ENCODE data around the gene POLR2E.

The POLR2E gene

DNA sequence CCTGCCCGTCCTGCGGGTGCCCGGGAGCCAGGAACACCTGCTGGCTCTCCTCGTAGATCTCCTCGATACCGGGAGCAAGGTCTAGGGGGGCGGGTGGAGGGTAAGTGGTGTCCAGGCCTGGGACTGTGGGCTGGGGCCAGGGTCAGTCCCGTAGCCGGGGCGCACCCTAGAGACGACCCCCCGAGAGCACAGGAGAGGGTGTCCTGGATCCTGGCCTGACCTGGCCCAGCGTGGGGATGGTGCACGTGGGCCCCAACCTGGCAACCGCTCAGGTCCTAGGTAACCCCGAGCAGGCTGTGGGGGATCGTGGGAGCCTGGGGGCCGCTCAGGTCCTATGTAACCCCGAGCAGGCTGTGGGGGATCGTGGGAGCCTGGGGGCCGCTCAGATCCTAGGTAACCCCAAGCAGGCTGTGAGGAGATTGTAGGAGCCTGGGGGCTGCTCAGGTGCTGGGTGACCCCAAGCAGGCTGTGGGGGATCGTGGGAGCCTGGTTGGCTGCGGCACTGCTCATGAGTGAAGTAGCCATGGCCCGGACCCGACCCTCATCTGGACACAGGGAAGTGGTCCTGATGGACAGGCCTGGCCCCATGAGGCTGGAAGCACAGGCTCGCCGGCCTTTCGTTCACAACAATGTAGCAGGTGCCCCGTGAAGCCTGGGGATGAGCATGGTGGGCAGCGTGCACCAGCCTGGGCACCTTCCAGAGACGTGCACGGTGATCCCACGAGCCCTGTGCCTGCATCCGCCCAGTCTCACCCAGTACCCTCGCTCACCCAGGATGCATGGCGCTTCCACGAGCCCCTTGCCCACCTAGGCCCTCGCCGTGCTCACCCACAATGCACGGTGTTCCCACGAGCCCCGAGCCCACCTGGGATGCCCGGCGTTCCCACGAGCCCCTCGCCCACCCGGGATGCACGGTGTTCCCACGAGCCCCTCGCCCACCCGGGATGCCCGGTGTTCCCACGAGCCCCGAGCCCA lies 14.8 kb upstream of the POLR2E start:
- DNase-seq: no peak

DNA sequence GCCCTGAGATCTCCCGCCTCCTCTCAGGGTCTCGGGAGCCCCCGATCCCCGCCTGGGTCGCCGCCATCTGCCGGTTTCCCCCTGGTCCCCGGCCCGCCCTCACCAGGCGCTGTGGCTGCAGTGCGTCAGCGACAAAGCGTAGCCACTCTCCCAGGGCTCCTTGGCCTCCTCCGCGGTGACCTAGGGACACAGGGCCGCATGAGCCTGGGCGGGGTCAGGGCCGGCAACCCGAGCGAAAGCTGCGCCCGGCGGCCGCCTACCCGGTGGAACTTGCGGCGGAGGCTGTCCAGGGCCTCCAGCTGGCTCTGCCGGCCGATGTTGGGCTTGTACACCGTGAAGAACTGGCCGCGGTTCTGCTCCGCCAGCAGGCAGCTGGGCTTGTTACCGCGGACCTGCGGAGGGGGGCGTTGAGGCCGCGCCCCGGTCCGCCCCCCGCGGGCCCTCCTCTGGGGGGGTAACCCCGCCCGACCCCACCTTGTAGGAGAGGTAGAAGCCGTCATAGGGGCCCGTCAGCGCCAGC lies 13.9 kb upstream of the POLR2E start:
- DNase-seq: no peak

DNA sequence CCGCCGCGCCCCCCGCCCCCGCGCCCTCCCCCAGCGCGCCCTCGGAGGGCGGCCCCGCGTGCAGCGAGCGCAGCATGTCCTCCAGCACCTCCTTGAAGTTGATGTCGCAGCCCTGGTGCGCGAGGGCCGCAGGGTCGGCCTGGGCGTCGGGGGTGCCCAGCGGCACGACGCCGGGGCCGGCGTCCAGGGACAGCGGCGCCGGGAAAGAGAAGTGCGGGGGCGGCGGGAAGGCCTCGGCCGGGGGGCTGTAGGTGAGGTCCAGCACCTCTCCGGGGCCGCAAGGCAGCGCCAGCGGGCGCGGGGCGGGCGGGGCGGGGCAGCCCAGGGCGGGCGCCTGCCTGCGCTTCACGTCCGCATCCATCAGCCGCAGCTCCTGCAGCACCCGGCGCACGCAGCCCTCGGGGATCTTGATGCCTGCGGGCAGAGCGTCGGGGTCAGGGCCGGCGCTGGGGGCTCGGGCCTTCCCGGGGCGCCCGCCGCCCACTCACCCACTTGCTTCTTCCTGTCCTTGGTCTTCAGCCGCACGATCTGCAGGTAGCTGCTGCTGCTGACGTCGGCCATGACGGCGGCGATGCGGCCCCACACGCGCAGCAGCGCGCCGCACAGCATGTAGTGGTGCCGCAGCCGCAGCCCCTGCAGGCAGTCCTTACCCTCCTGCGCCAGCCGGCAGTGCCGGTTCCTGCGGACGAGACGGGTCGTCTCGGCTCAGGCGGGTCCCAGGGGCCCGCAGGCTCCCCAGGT lies 13.3 kb upstream of the POLR2E start:
- no peak for DNase-seq

DNA sequence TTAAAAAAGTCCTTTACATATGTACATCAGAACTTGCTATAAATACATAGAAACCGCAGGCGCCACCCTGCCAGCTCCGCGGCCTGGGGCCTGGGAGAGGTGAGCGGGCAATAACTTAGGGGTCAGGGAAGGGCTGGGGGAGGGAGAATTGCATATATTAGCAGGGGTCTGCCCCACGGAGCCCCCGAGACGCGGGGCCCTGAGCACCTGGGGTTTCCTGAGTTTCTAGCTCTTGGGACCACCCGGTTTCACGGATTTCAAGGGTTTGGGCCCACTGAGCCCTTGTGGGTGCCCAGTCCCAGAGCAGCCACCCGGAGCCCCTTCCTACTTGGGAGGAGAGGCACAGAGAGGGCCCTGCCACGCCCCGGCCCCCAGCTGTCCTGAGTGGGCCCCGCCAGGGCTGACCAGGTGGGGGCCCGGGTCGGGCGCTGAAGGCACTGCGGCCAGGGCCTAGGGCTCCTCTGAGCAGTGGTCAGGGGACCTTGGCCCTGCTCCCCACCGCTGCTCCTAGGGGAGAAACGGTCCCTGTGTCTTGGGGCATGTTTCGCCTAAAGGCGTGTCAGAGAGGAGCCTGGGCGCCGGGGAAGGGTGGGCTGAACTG lies 12.6 kb upstream of the POLR2E start:
- DNase-seq: no peak

DNA sequence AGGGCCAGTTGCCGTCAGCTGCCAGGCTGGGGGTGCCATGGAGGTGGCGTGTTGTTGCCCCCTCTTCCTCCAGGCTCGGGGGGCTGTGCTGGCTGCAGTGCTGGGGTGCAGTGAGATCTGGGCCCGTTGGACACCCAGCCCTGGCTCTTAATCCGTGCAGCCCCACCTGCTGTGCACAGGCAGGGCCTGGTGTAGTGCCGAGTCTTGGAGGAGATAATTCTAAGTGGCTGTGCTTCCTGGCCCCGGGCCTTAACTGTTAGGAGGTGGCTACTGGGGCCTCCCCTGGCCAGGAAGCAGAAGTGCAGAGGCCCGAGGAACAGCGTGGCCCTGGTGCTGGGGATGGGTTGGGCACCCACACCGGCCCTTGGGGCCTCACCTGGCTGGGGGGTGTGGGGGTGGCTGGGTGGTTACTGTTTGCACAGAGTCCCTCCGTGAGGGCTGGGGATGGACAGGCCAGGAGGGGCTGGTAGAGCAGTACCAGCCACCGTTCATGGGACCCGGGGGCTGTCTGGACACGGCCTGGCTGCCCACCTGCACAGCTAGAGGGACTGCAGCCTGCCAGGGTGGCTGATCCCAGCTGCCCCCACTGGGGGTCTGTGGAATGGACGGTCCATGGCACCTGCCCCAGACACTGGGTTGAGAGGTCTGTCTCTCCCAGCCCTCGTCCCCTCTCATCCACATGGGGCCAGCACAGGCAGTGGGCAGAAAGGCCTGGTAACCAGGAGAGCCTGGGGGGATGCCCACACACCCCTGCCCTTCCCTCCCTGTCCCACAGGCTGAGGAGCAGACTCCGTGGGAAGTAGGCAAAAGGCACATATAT lies 11.9 kb upstream of the POLR2E start:
- no peak for DNase-seq

DNA sequence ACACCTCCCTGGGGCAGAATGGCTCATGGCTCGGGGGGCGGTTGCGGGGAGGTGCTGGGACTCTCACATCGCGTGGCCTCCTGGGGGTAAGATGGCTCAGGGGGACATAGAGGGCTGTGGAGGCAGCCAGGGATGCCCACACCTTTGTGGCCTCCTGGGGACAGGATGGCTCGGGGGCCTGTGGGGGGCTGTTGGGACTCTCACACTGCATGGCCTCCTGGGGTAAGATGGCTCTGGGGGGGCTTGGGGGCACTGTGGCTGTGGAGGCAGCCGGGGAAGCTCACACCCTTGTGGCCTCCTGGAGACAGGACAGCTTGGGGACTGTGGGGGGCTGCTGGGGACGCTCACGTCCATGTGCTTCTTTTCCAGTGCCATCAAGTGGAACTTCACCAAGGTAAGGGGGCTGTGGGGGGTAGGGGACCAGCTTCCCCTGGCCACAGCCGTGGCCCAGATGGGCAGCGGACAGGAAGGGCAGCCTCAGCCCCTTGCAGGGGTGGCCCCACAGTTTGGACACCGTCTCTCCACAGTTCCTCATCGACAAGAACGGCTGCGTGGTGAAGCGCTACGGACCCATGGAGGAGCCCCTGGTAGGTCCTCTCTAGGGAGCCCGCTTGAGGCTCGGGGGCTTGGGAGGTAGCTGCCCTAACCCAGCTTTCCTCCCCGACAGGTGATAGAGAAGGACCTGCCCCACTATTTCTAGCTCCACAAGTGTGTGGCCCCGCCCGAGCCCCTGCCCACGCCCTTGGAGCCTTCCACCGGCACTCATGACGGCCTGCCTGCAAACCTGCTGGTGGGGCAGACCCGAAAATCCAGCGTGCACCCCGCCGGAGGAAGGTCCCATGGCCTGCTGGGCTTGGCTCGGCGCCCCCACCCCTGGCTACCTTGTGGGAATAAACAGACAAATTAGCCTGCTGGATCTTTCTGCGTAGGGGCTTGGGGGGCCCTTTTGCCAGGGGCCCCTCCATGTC lies 11.0 kb upstream of the POLR2E start:
- DNase-seq: peak in 1 of 4 experiments; percentile 31

DNA sequence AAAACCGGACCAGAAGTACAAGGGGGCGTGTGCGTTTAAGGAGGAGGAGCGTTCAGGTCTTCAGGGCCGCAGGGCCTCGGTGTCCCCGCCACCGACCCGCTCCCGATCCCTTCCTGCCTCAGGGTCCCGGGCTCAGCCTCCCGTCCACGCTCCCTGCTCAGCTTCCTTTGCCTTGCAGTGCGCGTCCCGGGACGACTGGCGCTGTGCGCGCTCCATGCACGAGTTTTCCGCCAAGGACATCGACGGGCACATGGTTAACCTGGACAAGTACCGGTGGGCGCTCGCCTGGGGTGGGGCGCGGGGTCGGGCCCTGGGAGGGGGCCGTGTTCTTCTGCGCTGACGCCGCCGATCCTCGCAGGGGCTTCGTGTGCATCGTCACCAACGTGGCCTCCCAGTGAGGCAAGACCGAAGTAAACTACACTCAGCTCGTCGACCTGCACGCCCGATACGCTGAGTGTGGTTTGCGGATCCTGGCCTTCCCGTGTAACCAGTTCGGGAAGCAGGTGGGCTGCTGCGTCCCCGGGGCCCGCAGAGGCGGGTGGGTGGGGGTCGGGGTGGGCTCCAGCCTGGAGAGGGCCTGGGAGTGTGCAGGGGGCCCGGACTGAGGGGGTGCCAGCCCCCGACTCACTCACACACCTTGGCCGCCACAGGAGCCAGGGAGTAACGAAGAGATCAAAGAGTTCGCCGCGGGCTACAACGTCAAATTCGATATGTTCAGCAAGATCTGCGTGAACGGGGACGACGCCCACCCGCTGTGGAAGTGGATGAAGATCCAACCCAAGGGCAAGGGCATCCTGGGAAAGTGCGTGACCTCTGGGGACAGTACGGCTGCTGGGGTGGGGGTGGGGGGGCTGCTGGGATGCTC lies 10.1 kb upstream of the POLR2E start:
- DNase-seq: no peak

DNA sequence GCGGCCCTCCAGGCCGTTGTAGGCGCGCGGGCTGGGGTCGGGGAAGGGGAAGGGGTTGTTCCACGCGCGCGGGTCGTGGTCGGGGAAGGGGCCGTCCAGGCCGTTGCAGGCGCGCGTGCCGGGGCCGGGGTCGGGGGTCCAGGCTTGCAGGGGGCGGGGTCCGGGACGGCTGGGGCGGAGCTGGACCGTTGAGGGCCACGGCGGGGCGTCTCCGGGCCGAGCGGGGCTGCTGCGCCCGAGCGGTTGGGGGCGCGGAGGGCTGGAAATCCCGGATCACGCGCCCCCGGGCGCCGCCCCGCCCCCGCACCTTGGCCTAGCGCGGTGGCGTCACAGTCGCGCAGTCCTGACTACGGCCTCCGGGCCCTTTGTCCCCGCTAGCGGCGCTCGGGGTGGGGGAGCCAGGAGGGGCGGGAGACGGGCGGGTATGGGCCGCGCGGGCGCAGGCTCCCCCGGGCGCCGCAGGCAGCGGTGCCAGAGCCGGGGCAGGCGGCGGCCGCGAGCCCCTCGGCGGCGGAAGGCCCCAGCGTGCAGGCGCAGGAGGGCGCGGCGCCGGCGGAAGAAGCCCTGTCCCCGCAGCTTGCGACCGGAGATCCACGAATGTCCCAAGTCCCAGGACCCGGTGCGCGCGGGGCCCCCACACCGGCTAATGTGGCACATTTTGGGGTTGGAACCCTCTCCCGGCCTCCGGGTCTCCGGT lies 9.3 kb upstream of the POLR2E start:
- DNase-seq: peak; percentile 35 to 67 (median 46)

DNA sequence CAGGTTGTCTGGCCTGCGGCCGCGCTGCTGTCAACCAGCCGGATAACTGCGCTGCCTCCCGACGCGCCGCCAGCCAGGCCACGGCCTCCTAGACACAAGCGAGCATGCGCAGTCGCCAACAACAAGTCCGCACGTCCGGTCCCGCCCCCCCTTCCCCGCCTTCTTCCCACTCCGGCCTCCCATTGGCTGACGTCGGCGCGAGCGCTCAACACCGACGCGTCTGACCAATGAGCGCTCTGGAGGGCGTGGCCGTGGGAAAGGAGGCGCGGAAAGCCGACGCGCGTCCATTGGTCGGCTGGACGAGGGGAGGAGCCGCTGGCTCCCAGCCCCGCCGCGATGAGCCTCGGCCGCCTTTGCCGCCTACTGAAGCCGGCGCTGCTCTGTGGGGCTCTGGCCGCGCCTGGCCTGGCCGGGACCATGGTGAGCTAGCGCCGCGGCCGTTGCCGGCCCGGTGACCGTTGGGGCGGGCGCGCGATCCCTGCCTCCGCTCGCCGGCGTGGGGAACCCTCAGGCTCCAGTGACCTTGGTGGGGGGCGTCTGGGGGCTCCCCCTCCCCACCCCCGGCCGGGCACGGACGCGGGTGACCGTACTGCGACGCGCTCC lies 8.6 kb upstream of the POLR2E start, which contains the start of gene GPX4:
Gene GPX4, plus strand, starts transcription at position 287 of the 603 bp plus-strand sequence. Its CDS starts 50 bp downstream, at position 337.
- peak; percentile 92 to 99 (median 98) for DNase-seq

DNA sequence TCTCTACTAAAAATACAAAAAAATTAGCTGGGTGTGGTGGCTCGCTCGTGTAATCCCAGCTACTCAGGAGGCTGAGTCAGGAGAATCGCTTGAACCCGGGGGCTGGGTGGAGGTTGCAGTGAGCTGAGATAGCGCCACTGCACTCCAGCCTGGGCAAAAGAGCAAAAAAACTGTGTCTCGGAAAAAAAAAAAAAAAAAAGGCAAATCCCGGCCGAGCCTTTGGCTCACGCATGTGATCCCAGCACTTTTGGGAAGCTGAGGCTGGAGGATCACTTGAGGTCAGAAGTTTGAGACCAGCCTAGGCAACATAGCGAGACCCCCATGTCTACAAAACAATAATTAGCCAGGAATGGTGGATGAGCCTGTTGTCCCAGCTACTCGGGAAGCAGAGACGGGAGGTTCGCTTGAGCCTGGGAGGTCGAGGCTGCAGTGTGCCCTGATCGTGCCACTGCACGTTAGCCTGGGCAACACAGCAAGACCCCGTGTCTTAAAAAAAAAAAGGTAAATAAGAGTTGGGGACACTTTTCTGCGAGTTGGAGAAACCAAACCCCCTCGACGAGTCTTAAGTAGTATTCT lies 8.0 kb upstream of the POLR2E start:
- DNase-seq: no peak

DNA sequence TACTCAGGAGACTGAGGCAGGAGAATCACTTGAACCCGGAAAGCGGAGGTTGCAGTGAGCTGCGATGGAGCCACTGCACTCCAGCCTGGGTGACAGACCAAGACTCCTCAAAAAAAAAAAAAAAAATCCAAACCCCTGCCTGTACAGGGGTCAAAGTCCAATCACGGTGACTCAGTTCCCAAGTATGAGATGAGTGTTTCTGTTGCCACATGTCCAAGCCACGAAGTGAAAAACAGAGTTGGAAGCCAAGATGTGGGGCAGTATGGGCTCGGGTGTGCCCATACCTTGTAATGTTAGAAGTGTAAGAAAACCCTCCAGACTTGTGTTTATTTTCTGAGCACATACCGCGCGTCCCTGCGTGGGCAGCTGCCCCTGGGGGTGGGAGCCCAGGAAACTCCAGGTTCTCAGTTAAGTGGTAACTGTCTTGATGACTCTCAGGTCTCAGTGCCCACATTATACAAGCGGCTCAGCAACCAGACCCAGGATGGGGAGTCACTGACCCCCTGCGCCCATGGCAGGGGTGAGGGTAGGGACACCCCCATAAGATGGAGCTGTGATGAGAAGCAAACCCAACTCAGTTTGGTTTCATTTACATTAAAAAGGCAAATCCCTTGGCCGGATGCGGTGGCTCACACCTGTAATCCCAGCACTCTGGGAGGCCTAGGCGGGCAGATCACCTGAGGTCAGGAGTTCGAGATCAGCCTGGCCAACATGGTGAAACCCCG lies 7.4 kb upstream of the POLR2E start:
- DNase-seq: no peak

DNA sequence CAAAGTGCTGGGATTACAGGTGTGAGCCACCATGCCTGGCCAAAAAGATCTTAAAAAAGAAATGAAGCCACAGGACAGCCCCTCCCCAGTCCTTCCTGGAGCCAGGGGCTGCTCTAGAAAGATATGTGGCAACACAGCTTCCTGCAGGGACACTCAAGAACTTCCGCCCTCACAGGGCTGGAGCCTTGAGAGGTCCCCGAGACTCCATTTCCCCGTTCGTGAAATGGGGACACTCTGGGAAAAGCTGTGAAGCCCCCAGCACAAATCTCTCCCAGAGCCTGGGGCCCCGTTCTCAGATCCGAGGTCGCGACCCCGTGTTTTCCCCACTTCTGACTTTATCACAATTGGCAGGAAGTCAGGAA lies 6.1 kb upstream of the POLR2E start:
- no peak for DNase-seq

DNA sequence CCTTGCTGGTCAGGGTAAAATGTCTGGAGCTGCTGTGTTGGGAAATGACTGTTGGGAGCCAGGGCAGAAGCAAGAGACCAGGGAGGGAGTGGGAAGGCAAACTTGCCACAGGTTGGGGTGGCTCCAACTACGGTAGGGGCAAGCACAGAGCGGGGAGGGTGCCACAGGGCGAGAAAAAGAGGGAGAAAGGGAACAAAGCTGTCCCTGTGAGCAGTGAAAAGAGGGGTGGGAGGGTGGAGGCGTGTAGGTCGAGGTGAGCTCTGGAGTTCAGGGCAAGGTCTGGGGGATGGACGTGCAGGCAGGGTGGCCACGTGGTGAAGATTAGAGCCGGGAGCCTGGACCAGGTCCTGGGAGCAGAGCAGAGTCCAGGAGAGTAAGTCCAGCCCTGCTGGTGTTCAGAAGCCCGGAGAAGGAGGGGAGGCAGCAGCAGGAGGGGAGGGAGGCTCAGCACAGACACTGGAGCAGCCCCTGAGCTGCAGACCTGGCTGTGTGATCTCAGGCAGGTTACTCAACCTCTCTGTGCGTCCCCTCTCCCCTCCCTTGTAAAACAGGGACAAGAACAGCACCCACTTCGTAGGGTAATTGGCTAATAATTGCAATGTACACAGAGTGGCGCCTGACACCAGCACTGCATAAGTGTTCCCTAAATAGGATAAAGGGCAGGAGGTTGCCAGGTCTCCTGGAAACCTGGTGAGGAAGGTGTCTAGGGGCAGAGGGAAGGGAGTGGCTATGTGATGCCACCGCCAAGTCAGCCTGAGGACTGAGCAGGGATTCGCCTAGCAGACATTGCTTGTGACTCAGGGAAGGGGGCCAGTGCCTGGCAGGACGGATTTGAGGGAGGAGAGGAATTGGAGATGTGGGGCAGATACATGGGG lies 3.2 kb upstream of the POLR2E start:
- no peak for DNase-seq

DNA sequence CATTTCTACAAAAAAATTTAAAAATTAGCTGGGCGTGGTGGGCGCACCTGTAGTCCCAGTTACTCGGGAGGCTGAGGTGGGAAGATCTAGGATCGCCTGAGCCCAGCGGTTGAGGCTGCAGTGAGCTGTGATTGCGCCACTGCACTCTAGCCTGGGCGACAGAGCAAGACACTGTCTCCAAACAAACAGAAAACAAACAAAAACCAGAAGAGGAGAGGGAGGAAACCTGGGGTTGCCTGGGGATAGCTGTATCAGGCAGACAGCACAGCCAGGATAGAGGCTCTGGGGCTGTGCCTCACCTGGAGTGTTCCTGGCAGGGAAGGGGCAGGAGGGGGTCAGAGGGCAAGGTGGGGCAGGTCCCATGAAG lies 2.6 kb upstream of the POLR2E start:
- no peak for DNase-seq

DNA sequence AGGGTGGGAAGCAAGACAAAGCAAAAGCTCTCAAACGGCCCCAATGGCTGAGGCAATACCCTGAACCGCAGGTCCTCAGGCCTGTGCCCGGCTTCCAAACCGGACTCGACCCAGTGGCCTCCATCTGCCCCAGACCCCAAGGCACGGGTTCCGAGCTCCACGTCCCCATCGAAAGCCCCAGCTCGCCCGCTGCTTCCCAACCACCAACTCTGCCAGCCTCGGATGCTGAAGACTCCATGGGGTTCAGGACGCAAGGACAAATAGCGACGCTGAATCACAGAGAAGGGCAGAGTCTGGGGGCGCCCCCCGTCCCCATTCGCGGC lies 559 bp downstream of the POLR2E start:
- DNase-seq: no peak

DNA sequence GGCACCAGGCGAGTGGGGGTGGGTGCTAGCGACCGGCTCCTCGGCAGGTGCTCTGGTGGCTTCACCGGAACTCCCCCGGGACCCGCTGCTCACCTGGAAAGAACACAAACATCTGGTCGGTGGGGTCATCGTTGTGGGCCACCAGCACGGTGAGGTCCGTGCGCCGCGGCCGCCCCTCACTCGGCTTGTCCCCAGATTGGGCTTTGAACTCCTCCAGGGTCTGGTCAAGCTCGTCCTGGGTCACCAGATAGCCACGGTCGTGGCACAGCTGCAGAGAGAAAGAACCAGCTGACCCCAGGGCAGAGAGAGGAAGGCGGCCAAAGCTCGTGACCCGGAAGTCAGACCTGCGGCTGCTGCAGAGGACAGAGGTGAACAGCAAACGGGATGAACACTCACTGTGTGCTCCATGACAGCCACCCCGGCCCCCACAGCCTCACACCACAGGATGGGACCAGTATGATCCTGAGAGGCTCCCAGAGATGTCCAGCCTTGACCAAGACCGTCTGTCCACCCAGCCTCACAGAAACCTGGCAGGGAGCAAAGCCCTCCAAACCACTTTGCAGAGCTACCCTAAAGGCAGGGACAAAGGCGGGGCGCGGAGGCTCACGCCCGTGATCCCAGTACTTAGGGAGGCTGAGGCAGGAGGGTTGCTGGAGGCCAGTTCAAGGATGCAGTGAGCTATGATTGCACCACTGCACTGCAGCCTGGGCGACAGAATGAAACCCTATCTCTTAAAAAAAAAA lies 1.2 kb downstream of the POLR2E start:
- DNase-seq: no peak

Measured in activated naive CD4-positive, alpha-beta T cell (primary cell).